K562 (cell line): Measurements from ENCODE around the gene PKLR. TPM values are rescaled to one million over a fixed set of nuclear protein-coding genes. Genes with fewer than 3 reads are reported as not detected.

Experiments
- CREBBP ChIP-seq: IDR thresholded peaks from one replicate; pipeline ENCODE4 v1.6.1; 2012; ENCODE audit warnings: low read depth, mild to moderate bottlenecking, control low read depth, inconsistent platforms, low read length
- ETV5 ChIP-seq: sonication (generic); formaldehyde crosslinking; IDR thresholded peaks from 2 replicates; pipeline ENCODE4 v1.4.0; 2020; ENCODE audit warnings: low read depth, mild to moderate bottlenecking, missing genetic modification reagents
- GABPB1 ChIP-seq: sonication (generic); formaldehyde crosslinking; IDR thresholded peaks from 2 replicates; pipeline ENCODE4 v1.8.0; 2022; ENCODE audit warnings: mild to moderate bottlenecking, missing genetic modification reagents
- HDAC2 ChIP-seq: fragments of 450-650 bp; IDR thresholded peaks from 2 replicates; pipeline ENCODE4 v1.6.1; 2016; ENCODE audit warnings: mild to moderate bottlenecking
- HNRNPL ChIP-seq: fragments of 200-400 bp; formaldehyde crosslinking; IDR thresholded peaks from 2 replicates; pipeline ENCODE4 v1.6.1; 2017; ENCODE audit warnings: low read depth, mild to moderate bottlenecking, low read length
- MAZ ChIP-seq, 2 experiments: fragments of 450-650 bp in 1 of 2; sonication (generic) in 1 of 2; formaldehyde crosslinking; IDR thresholded peaks in 1 of 2; conservative IDR thresholded peaks in 1 of 2; 2 replicates each; pipeline versions ENCODE4 v1.4.0 to v1.5.0; 2020; ENCODE audit warnings: mild to moderate bottlenecking in 1 of 2, missing genetic modification reagents in 1 of 2
- NFIC ChIP-seq: fragments of 450-650 bp; IDR thresholded peaks from 2 replicates; pipeline ENCODE4 v1.6.1; 2017; ENCODE audit warnings: mild to moderate bottlenecking, inconsistent platforms
- POLR2B ChIP-seq: fragments of 450-650 bp; IDR thresholded peaks from 2 replicates; pipeline ENCODE4 v1.6.1; 2018; ENCODE audit warnings: low read depth; ENCODE audit not compliant: partially characterized antibody
- RAD21 ChIP-seq, 2 experiments: fragments of 250-450 bp in 1 of 2; fragments of 450-650 bp in 1 of 2; sonication (Bioruptor Pico) in 1 of 2; formaldehyde crosslinking in 1 of 2; IDR thresholded peaks in 1 of 2; conservative IDR thresholded peaks in 1 of 2; 2 replicates each; pipeline versions ENCODE4 v1.4.0 to v1.8.0; 2020 to 2022; ENCODE audit warnings: mild to moderate bottlenecking in 2 of 2, moderate library complexity in 1 of 2
- RB1 ChIP-seq: fragments of 450-650 bp; IDR thresholded peaks from 2 replicates; pipeline ENCODE4 v1.6.1; 2017; ENCODE audit warnings: low read depth, mild to moderate bottlenecking
- SREBF1 ChIP-seq: fragments of 150-350 bp; IDR thresholded peaks from 2 replicates; pipeline ENCODE4 v1.6.1; 2014; ENCODE audit warnings: antibody characterized with exemption, low read depth, low read length, borderline replicate concordance
- ZBTB7A ChIP-seq: IDR thresholded peaks from 2 replicates; pipeline ENCODE4 v1.6.1; 2011; ENCODE audit warnings: low read depth, mild to moderate bottlenecking, low read length, moderate library complexity, borderline replicate concordance; ENCODE audit not compliant: control insufficient read depth
- ZNF263 ChIP-seq: sonication (generic); formaldehyde crosslinking; IDR thresholded peaks from 2 replicates; pipeline ENCODE4 v1.8.0; 2022; ENCODE audit warnings: mild to moderate bottlenecking, missing genetic modification reagents, borderline replicate concordance
- polyA plus RNA-seq, 8 experiments: library from polyadenylated mRNA; depleted of rRNA in 4 of 8; stranded (reverse) in 5 of 8; unstranded in 3 of 8; fragments of >200 nt; fragmentation: Nextera tagmentation in 2 of 8; fragmentation: Illumina TruSeq in 1 of 8; extraction: Ambion mirVana in 2 of 8; extraction: Trizol in 1 of 8; gene quantifications; 2 replicates each; pipeline versions ENCODE4 v1.2.1 to v1.2.3, GENCODE V29; 2011 to 2014; ENCODE audit warnings: inconsistent platforms in 1 of 8, missing spikeins in 1 of 8
- total RNA-seq, 7 experiments: library from RNA; depleted of rRNA in 6 of 7; stranded (reverse); fragments of >200 nt in 6 of 7; fragmentation: Illumina TruSeq in 2 of 7; extraction: Trizol in 2 of 7; gene quantifications; 2 replicates each; pipeline versions ENCODE4 v1.2.1 to v1.2.3, GENCODE V29; 2011 to 2021; ENCODE audit warnings: low replicate concordance in 1 of 7
- TF ChIP-seq, protein P1 (sequence below): fragments of 450-650 bp; IDR thresholded peaks from 2 replicates; pipeline ENCODE4 v1.6.1; 2016; ENCODE audit warnings: mild to moderate bottlenecking, moderate library complexity

Gene PKLR
- total and polyA plus RNA-seq, 9 of the 15 experiments (the other 6 are each of a cell fraction or from before 2014, with no cell fraction given): 10.7 to 78.4 (median 38.2) TPM

DNA sequence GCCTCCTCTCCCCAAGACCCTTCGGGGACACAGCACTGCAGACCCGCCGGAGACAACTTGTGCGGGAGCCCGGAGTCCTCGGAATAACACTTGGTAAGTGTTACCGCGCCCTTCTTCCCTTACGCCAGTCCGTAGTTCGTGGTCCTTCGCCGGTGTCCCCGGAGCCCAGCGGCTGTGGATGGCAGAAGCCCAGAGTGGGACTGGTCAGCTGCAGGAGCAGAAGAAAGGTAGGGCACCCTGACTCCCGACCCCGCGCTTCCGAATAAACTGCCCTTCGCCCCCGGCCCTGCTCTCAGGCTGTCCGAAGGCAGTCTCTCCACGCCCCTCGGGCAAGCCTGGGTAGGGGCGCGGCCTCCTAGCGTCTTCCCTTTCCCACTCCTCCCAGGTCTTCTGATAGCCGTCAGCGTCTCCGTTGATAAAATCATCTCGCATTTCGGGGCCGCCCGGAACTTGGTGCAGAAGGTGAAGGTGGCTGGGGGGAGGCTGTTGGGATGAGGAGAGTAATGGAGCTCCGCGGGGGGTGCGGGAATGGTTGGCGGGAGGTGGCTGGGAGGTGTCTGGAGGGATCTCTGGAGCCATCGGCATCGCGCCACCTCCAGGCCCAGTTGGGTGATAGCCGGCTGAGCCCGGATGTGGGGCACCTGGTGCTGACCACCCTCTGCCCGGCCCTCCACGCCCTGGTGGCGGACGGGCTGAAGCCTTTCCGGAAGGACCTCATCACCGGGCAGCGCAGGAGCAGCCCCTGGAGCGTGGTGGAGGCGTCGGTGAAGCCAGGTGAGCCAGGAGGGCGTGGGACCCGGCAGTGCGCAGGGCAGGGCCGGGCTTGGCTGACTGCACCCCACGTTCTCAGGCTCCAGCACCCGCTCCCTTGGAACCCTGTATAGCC is 23.7 kb upstream of the PKLR start (continued):
- TF ChIP-seq, protein P1, sequence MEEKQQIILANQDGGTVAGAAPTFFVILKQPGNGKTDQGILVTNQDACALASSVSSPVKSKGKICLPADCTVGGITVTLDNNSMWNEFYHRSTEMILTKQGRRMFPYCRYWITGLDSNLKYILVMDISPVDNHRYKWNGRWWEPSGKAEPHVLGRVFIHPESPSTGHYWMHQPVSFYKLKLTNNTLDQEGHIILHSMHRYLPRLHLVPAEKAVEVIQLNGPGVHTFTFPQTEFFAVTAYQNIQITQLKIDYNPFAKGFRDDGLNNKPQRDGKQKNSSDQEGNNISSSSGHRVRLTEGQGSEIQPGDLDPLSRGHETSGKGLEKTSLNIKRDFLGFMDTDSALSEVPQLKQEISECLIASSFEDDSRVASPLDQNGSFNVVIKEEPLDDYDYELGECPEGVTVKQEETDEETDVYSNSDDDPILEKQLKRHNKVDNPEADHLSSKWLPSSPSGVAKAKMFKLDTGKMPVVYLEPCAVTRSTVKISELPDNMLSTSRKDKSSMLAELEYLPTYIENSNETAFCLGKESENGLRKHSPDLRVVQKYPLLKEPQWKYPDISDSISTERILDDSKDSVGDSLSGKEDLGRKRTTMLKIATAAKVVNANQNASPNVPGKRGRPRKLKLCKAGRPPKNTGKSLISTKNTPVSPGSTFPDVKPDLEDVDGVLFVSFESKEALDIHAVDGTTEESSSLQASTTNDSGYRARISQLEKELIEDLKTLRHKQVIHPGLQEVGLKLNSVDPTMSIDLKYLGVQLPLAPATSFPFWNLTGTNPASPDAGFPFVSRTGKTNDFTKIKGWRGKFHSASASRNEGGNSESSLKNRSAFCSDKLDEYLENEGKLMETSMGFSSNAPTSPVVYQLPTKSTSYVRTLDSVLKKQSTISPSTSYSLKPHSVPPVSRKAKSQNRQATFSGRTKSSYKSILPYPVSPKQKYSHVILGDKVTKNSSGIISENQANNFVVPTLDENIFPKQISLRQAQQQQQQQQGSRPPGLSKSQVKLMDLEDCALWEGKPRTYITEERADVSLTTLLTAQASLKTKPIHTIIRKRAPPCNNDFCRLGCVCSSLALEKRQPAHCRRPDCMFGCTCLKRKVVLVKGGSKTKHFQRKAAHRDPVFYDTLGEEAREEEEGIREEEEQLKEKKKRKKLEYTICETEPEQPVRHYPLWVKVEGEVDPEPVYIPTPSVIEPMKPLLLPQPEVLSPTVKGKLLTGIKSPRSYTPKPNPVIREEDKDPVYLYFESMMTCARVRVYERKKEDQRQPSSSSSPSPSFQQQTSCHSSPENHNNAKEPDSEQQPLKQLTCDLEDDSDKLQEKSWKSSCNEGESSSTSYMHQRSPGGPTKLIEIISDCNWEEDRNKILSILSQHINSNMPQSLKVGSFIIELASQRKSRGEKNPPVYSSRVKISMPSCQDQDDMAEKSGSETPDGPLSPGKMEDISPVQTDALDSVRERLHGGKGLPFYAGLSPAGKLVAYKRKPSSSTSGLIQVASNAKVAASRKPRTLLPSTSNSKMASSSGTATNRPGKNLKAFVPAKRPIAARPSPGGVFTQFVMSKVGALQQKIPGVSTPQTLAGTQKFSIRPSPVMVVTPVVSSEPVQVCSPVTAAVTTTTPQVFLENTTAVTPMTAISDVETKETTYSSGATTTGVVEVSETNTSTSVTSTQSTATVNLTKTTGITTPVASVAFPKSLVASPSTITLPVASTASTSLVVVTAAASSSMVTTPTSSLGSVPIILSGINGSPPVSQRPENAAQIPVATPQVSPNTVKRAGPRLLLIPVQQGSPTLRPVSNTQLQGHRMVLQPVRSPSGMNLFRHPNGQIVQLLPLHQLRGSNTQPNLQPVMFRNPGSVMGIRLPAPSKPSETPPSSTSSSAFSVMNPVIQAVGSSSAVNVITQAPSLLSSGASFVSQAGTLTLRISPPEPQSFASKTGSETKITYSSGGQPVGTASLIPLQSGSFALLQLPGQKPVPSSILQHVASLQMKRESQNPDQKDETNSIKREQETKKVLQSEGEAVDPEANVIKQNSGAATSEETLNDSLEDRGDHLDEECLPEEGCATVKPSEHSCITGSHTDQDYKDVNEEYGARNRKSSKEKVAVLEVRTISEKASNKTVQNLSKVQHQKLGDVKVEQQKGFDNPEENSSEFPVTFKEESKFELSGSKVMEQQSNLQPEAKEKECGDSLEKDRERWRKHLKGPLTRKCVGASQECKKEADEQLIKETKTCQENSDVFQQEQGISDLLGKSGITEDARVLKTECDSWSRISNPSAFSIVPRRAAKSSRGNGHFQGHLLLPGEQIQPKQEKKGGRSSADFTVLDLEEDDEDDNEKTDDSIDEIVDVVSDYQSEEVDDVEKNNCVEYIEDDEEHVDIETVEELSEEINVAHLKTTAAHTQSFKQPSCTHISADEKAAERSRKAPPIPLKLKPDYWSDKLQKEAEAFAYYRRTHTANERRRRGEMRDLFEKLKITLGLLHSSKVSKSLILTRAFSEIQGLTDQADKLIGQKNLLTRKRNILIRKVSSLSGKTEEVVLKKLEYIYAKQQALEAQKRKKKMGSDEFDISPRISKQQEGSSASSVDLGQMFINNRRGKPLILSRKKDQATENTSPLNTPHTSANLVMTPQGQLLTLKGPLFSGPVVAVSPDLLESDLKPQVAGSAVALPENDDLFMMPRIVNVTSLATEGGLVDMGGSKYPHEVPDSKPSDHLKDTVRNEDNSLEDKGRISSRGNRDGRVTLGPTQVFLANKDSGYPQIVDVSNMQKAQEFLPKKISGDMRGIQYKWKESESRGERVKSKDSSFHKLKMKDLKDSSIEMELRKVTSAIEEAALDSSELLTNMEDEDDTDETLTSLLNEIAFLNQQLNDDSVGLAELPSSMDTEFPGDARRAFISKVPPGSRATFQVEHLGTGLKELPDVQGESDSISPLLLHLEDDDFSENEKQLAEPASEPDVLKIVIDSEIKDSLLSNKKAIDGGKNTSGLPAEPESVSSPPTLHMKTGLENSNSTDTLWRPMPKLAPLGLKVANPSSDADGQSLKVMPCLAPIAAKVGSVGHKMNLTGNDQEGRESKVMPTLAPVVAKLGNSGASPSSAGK: no peak
- TF ChIP-seq SREBF1: 0 out of 2 replicates have a peak, but pooled peaks have one; percentile 6
- TF ChIP-seq MAZ (CRISPR knock-in tag; conservative IDR thresholded peaks at IDR 0.05 in 1 of 2, IDR thresholded peaks at IDR 0.05 in 1 of 2): peak in 1 of 2 experiments; percentile 20; a peak in 2 of 4 replicates
- peak; percentile 20 to 42; a peak in 2 of 4 replicates for TF ChIP-seq RAD21 (CRISPR knock-in tag; conservative IDR thresholded peaks at IDR 0.05 in 1 of 2, IDR thresholded peaks at IDR 0.05 in 1 of 2)
- TF ChIP-seq HDAC2: 0 out of 2 replicates have a peak, but pooled peaks have one; percentile 40
- TF ChIP-seq POLR2B: peak; percentile 1
- TF ChIP-seq ETV5: peak; percentile 30; the same call in 1 of the 2 replicates
- 0 out of 2 replicates have a peak, but pooled peaks have one; percentile 23 for TF ChIP-seq ZNF263 (CRISPR knock-in tag)
- peak; percentile 47; the same call in 1 of the 2 replicates for TF ChIP-seq ZBTB7A
- peak; percentile 28; the same call in 1 of the 2 replicates for TF ChIP-seq GABPB1 (CRISPR knock-in tag)
- no peak for TF ChIP-seq CREBBP
- TF ChIP-seq NFIC: peak; percentile 13
- TF ChIP-seq RB1: peak; percentile 77
- TF ChIP-seq HNRNPL: peak; percentile 27; the same call in 1 of the 2 replicates
